22Rv1 (cell line): ENCODE data around the gene OR5L2.
"Not testable (repeated sequence)": the region's sequence is repeated elsewhere in the genome, so short reads cannot be mapped to it uniquely, and the experiment has no call there.

Experiments
- H3K27ac ChIP-seq: fragments of 450-650 bp; 2 replicates; pipeline ENCODE4 v1.5.1; 2017
- ZFX ChIP-seq: fragments of 450-650 bp; IDR thresholded peaks from 2 replicates; pipeline ENCODE4 v1.6.1; 2017; ENCODE audit warnings: antibody characterized with exemption, borderline replicate concordance
- TF ChIP-seq, protein P1 (sequence below): fragments of 450-650 bp; IDR thresholded peaks from 2 replicates; pipeline ENCODE4 v1.5.1; 2017; ENCODE audit warnings: mild to moderate bottlenecking

Gene OR5L2

DNA sequence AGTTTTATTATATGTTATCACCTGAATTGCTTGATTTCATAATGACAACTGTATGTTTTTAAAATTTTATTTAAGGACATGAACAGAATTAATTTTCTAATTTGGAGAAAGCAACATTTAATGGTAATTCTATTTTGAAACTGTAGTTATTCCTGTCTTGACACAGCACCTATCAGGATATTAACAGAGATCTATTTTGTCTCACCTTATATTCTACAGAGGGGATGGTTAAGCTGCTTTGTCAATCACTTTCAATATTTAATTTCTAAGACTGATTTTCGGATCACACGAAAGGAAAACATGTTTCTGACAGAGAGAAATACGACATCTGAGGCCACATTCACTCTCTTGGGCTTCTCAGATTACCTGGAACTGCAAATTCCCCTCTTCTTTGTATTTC, 11.4 kb downstream of the OR5L2 start, which contains the start of gene OR5D16:
OR5D16 (plus strand) TSS at position 301 of the 400 bp plus-strand sequence; CDS start at position 301, 0 bp downstream.
- no peak within 1 kb of the TSS for H3K27ac ChIP-seq
- TF ChIP-seq ZFX = no peak
- TF ChIP-seq, protein P1, sequence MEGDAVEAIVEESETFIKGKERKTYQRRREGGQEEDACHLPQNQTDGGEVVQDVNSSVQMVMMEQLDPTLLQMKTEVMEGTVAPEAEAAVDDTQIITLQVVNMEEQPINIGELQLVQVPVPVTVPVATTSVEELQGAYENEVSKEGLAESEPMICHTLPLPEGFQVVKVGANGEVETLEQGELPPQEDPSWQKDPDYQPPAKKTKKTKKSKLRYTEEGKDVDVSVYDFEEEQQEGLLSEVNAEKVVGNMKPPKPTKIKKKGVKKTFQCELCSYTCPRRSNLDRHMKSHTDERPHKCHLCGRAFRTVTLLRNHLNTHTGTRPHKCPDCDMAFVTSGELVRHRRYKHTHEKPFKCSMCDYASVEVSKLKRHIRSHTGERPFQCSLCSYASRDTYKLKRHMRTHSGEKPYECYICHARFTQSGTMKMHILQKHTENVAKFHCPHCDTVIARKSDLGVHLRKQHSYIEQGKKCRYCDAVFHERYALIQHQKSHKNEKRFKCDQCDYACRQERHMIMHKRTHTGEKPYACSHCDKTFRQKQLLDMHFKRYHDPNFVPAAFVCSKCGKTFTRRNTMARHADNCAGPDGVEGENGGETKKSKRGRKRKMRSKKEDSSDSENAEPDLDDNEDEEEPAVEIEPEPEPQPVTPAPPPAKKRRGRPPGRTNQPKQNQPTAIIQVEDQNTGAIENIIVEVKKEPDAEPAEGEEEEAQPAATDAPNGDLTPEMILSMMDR = no peak

DNA sequence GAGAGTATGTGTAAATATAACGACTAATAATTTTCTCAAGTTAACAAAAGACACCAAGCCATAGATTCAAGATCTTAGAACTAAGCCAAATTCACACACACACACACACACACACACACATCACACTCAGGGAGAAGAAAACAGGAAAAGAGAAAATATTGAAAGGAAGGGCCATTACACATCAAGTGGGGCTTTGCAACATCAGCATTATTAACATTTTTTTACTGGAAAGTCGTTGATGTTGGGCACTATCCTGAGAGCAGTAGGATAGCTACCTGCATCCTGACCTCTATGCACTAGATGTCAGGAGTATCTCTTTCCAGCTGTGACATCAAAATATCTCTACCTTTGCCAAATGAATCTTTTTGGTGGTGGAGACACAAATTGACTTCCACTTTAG, 20.4 kb downstream of the OR5L2 start:
- no peak overlapping the region for H3K27ac ChIP-seq
- TF ChIP-seq ZFX = no peak
- TF ChIP-seq, protein P1 = no peak

DNA sequence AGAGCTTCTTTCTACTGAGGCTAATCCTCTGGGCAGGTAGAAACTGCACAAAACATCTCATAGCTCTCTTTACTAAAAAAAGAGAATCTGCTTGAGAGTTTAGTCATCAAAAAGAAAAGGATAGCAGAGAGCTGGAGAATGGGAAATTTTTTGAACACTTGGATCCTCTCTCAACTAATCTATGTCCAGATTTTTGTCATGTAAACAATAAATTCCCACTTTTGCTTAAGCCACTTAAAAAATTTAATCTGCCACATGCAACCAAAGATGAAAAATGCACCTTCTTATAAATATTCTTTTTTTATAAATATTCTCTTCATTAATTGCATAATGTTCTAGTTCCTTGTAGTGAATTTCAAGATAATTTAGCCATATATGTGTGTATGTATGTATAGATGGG, 22.0 kb downstream of the OR5L2 start:
- no peak for TF ChIP-seq ZFX
- TF ChIP-seq, protein P1 = no peak

DNA sequence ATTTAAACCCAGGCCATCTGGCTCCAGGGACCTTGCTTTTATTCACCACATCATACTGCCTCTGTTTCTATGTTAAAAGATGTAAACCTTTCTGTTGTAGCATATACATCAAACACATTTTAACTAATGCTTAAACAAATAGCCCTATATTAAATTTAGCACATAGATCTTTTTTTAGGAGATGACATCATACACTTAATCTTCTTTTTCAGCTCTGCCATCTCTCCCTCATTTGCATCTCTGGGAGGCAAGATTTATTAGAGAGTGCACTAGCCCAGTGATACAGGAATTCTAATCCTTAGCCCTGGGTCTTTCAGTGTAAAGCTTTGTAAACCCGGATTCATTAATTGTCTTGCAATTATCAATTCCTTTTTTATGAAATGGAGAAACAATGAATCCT, 25.1 kb downstream of the OR5L2 start:
- H3K27ac ChIP-seq = no peak overlapping the region
- TF ChIP-seq ZFX = no peak

More for the DNA sequence above, 22.0 kb downstream of the OR5L2 start:
- H3K27ac ChIP-seq = no peak overlapping the region

DNA sequence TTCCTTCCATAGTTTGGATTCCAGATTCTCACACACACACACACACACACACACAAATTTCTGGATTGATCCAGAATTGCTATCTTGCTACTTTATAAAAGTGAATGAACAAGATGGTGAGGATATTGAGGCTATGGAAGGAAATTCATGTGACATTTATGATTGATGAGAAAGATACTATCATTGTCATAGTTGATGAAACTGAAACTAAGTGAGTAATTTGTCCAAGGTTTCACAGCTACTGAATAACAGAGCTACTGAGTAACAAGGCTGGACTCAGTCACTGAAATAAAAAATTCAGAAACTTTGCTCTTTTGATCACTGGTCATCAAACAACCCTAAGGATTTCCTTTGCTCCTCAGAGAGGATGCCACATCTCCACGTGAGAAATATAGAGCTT, 27.7 kb downstream of the OR5L2 start:
- no peak overlapping the region for H3K27ac ChIP-seq
- TF ChIP-seq, protein P1 = no peak
- no peak for TF ChIP-seq ZFX

DNA sequence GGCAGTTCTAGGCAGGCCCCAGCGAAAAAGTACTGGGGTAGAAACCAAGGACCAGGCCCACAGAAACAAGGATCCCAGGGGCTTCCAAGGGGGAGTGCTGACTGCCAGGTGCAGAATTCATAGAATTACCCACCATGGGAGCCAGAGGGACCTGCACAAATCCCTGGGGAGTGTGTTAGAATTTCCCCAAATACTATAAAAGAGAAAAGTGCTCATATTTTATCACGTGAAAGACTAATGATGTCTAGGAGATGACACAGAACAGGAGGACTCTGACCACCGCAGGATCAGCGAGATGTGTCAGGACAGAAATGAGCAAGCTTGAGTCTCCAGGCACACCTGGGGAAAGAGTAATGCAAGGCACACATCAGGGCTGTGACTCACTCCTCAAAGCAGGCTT, 40.3 kb downstream of the OR5L2 start:
- not testable (repeated sequence) for H3K27ac ChIP-seq

DNA sequence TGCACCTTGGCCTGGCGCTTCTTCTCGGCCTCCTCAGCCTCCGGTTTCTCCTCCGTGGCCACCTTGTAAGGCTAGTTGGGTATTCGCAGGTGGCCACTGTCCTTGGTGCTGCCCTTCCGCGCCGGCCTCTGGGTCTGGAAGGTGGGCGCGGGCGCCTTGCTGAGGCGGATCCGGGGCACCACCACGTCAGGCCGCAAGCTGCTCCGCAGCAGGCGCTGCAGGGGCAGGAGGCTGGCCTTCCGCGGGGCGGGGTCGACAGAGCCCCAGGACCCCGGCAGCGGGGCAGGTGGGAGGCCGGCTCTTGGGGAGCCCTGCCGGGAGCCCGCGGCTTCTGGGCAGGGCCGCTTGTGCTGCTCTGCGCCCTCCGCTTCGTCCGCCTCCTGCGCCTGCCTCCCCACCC, 45.7 kb downstream of the OR5L2 start:
- 0 out of 2 replicates have a peak overlapping the region, but pooled peaks have one; percentile 22 for H3K27ac ChIP-seq

DNA sequence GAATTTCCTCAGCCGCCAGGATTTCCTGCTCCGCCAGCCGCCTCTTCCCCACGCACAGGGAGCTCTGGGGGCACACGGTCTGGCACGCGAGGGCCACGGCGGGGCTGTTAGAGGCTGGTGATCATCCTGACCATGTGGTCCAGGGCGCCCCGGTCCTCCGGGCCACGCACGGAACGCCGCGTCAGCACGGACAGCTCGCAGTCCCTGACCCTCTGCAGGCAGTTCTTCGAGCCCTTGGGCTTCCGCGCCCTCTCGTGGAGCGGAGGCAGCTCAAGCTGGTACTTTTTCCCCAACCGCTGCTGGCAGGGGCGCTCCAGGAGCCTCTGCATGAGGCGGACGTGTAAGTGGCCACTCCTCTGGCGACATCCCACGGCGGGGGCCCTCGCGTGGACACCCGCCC, 46.1 kb downstream of the OR5L2 start:
- TF ChIP-seq, protein P1 = peak; percentile 35
- H3K27ac ChIP-seq = 0 out of 2 replicates have a peak overlapping the region, but pooled peaks have one; percentile 22
